B cell (primary cell): ENCODE results near the gene SLC38A6.

ENCODE experiments used
- CTCF ChIP-seq: fragments of 200-600 bp; IDR thresholded peaks from one replicate; pipeline ENCODE4 v1.8.0; 2022; ENCODE audit warnings: antibody characterized with exemption, mild to moderate bottlenecking
- EZH2 ChIP-seq: IDR thresholded peaks from 2 replicates; pipeline ENCODE4 v1.6.1; 2012; ENCODE audit warnings: borderline replicate concordance, low read depth, mild to moderate bottlenecking, moderate library complexity, low read length; ENCODE audit not compliant: insufficient read depth, poor library complexity, severe bottlenecking

GRCh38 chr14:60971271-60971670, 9.8 kb upstream of the SLC38A6 start:
- TF ChIP-seq EZH2, result no peak
- TF ChIP-seq CTCF, result no peak
